ENCODE results near the gene BCKDK.

DNA sequence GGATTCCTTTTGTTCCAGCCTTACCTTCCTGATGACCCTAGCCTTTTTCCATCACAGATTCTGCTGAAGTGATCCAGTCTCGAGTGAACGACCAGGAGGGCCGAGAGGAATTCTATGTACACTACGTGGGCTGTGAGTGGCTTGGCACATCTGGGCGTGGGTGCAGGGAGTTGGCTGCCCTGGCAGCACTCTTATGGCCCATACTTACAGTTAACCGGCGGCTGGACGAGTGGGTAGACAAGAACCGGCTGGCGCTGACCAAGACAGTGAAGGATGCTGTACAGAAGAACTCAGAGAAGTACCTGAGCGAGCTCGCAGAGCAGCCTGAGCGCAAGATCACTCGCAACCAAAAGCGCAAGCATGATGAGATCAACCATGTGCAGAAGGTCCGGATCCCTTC is 11.9 kb downstream of the BCKDK start:
- TF ChIP-seq TCF4 (CRISPR knock-in tag; IDR thresholded peaks at IDR 0.05; ENCODE audit: borderline replicate concordance) (no peak), ZFP30 (CRISPR knock-in tag; IDR thresholded peaks at IDR 0.05) (no peak), PATZ1 (CRISPR knock-in tag; IDR thresholded peaks at IDR 0.05; ENCODE audit: borderline replicate concordance) (no peak), RARB (CRISPR knock-in tag; IDR thresholded peaks at IDR 0.05) (no peak)
